Hepatocyte (in vitro differentiated cells): ENCODE data around the gene CXCR3. TPM values are rescaled to one million over a fixed set of nuclear protein-coding genes. Genes with fewer than 3 reads are reported as not detected.

Experiments
- DNase-seq: peaks from one replicate; pipeline ENCODE4 v3.0.0-alpha.2; 2016; ENCODE audit warnings: low spot score
- H2AFZ ChIP-seq: fragments of 200-600 bp; sonication (generic); 2 replicates; pipeline ENCODE4 v1.6.0; 2016; ENCODE audit warnings: antibody characterized with exemption, mild to moderate bottlenecking
- H3K27ac ChIP-seq: fragments of 200-600 bp; sonication (generic); 2 replicates; pipeline ENCODE4 v1.5.1; 2016; ENCODE audit warnings: mild to moderate bottlenecking
- H3K27me3 ChIP-seq: fragments of 200-600 bp; sonication (generic); 2 replicates; pipeline ENCODE4 v1.6.1; 2016
- H3K36me3 ChIP-seq: fragments of 200-600 bp; sonication (generic); replicated peaks from 2 replicates; pipeline ENCODE4 v1.5.1; 2016; ENCODE audit warnings: low read depth; ENCODE audit not compliant: insufficient read depth
- H3K4me1 ChIP-seq: fragments of 200-600 bp; sonication (generic); 2 replicates; pipeline ENCODE4 v1.5.1; 2016; ENCODE audit warnings: mild to moderate bottlenecking, moderate library complexity; ENCODE audit not compliant: insufficient read depth
- H3K4me2 ChIP-seq: fragments of 200-600 bp; sonication (generic); 2 replicates; pipeline ENCODE4 v1.6.0; 2016
- H3K4me3 ChIP-seq: fragments of 200-600 bp; sonication (generic); 2 replicates; pipeline ENCODE4 v1.5.1; 2016; ENCODE audit warnings: mild to moderate bottlenecking
- H3K79me2 ChIP-seq: fragments of 200-600 bp; sonication (generic); 2 replicates; pipeline ENCODE4 v1.6.0; 2017; ENCODE audit warnings: mild to moderate bottlenecking
- H3K9me2 ChIP-seq: fragments of 200-600 bp; sonication (generic); replicated peaks from 2 replicates; pipeline ENCODE4 v1.6.0; 2017; ENCODE audit warnings: mild to moderate bottlenecking; ENCODE audit not compliant: insufficient read depth
- H3K9me3 ChIP-seq: fragments of 200-600 bp; sonication (generic); 2 replicates; pipeline ENCODE4 v1.5.1; 2016; ENCODE audit warnings: low read depth, mild to moderate bottlenecking
- H4K20me1 ChIP-seq: fragments of 200-600 bp; sonication (generic); 2 replicates; pipeline ENCODE4 v1.6.0; 2016; ENCODE audit warnings: mild to moderate bottlenecking; ENCODE audit not compliant: insufficient read depth, poor library complexity, severe bottlenecking
- EZH2 ChIP-seq: fragments of 200-600 bp; sonication (generic); IDR thresholded peaks from 2 replicates; pipeline ENCODE4 v1.6.1; 2016; ENCODE audit warnings: antibody characterized with exemption, mild to moderate bottlenecking, borderline replicate concordance
- EZH2phosphoT487 ChIP-seq: fragments of 200-600 bp; sonication (generic); IDR thresholded peaks from one replicate; pipeline ENCODE4 v1.6.1; 2018; ENCODE audit warnings: antibody characterized with exemption, mild to moderate bottlenecking, low read depth, moderate library complexity; ENCODE audit not compliant: unreplicated experiment, severe bottlenecking
- WGBS: methylation state at CpG from one replicate; pipeline ENCODE4 v1.1.6; 2016; ENCODE audit warnings: low lambda C conversion rate; ENCODE audit errors: missing lambda C conversion rate; 5-methylcytosine and 5-hydroxymethylcytosine counted together
- polyA plus RNA-seq: library from polyadenylated mRNA; unstranded; fragments of >200 nt; fragmentation: Nextera tagmentation; extraction: Ambion mirVana; gene quantifications from 2 replicates; pipeline ENCODE4 v1.2.1, GENCODE V29; 2016
- total RNA-seq: library from RNA; depleted of rRNA; stranded (reverse); fragments of >200 nt; gene quantifications from 2 replicates; pipeline ENCODE4 v1.2.3, GENCODE V29; 2014
- TF ChIP-seq, protein P1 (sequence below): fragments of 200-600 bp; sonication (generic); IDR thresholded peaks from 2 replicates; pipeline ENCODE4 v1.5.1; 2016; ENCODE audit warnings: antibody characterized with exemption, mild to moderate bottlenecking; ENCODE audit not compliant: poor library complexity

Gene CXCR3
- total and polyA plus RNA-seq, 2 experiments from 2014 or later, result not detected

GRCh38 chrX:71623714-71624113, 5.4 kb upstream of the CXCR3 start:
- Histone ChIP-seq H4K20me1 (no peaks in the 10 kb centered on the region), H3K4me1 (peaks cover 5% of the 10 kb centered on the region), H3K36me3 (no peaks in the 10 kb centered on the region), H2AFZ (no peak overlapping the region), H3K27me3 (no peaks in the 10 kb centered on the region), H3K27ac (peak overlapping the region; percentile 81), H3K9me3 (no peaks in the 10 kb centered on the region), H3K79me2 (no peaks in the 10 kb centered on the region), H3K4me3 (no peak overlapping the region), H3K4me2 (no peak overlapping the region), H3K9me2 (no peaks in the 10 kb centered on the region)
- no peak for DNase-seq
- TF ChIP-seq, protein P1, sequence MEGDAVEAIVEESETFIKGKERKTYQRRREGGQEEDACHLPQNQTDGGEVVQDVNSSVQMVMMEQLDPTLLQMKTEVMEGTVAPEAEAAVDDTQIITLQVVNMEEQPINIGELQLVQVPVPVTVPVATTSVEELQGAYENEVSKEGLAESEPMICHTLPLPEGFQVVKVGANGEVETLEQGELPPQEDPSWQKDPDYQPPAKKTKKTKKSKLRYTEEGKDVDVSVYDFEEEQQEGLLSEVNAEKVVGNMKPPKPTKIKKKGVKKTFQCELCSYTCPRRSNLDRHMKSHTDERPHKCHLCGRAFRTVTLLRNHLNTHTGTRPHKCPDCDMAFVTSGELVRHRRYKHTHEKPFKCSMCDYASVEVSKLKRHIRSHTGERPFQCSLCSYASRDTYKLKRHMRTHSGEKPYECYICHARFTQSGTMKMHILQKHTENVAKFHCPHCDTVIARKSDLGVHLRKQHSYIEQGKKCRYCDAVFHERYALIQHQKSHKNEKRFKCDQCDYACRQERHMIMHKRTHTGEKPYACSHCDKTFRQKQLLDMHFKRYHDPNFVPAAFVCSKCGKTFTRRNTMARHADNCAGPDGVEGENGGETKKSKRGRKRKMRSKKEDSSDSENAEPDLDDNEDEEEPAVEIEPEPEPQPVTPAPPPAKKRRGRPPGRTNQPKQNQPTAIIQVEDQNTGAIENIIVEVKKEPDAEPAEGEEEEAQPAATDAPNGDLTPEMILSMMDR, result no peak
- TF ChIP-seq EZH2 (no peak), EZH2phosphoT487 (no peak)
- 83% methylated on average over 3 of the region's 3 CpGs for WGBS

DNA sequence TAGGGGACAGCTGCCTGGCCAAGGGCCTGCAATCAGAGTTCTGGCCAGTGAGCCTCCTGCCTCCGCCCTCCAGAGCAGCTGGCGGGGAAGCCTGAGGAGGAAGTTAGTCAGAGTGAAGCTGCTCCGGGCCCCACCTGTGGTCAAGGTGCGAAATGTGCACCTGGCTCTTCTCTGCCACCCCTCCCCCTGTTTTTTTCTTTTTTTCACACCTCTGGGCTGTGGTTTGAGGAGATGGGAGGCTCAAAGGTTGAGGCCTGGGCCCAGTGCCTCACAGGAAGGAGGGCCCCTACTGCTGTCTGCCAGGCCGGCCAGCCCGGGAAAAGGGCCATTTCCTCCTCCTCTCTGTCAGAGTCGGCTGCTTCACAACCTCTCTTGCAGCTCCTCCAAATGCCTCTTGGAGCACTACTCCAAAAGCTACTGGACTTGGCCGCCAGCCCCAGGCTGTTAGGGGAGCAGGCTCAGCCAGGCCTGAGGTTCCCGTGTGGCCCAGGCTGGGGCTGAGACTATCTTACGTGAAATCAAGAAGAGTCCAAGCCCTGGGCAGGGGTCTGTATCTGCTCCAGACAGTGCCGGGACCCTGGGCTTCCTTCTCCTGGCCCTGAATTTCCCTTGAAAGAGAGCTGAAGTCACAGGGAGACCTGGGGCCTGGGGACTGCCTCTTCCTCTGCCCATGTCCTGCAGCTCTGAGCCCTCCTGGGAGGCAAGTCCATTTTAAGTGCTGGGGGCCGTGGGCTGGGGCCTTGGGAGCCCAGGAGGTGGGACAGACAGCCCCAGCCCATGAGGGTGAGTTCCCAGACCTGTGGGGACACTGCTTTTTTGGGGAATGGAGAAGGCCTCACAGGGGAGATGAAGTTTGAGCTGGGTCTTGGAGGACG, 4.5 kb upstream of the CXCR3 start:
- Histone ChIP-seq H3K9me2 (no peaks in the 10 kb centered on the region), H3K36me3 (no peaks in the 10 kb centered on the region), H3K4me2 (no peak overlapping the region), H3K4me3 (no peak overlapping the region), H3K27me3 (no peaks in the 10 kb centered on the region), H3K4me1 (peaks cover 5% of the 10 kb centered on the region), H4K20me1 (no peaks in the 10 kb centered on the region), H2AFZ (no peak overlapping the region), H3K79me2 (no peaks in the 10 kb centered on the region), H3K9me3 (no peaks in the 10 kb centered on the region), H3K27ac (peak overlapping the region; percentile 81)
- DNase-seq, result peak; percentile 77
- WGBS, result 56% methylated on average over 13 of the region's 13 CpGs
- TF ChIP-seq, protein P1, result no peak
- TF ChIP-seq EZH2, result no peak
- TF ChIP-seq EZH2phosphoT487, result no peak

DNA sequence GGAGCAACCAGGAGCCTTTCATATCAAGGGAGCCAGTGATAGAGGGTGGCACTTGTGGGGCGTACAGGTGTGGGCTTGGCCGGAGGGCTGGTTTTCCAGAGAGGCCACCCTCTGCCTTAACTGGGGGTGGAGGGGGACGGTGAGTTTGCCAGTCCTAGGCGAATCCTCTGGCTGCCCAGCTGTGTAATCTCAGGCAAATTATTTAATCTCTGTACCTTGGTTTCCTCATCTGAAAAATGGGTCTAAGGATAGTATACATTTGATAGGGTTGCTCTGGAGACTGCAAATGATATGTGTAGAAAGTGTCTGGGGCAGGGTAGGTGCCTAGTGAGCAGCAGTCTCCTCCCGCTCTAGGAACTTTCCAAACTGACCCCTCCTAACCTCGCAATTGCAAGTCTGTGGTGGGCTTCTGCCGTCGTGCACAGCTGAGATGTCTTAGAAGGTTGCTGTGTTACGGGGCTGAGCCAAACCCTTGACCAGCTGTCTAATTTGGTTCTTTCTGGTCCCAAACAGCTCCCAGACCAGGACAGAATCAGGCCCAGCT, 3.8 kb upstream of the CXCR3 start:
- no peak overlapping the region for H3K4me3 ChIP-seq
- H3K9me3 ChIP-seq, result no peaks in the 10 kb centered on the region
- WGBS, result 88% methylated on average over 9 of the region's 9 CpGs
- no peak for TF ChIP-seq EZH2
- TF ChIP-seq, protein P1, result no peak
- TF ChIP-seq EZH2phosphoT487, result no peak
- no peaks in the 10 kb centered on the region for H3K9me2 ChIP-seq
- H3K4me2 ChIP-seq, result no peak overlapping the region
- no peaks in the 10 kb centered on the region for H4K20me1 ChIP-seq
- H3K27ac ChIP-seq, result peak overlapping the region; percentile 81
- H2AFZ ChIP-seq, result no peak overlapping the region
- DNase-seq, result no peak
- no peaks in the 10 kb centered on the region for H3K27me3 ChIP-seq
- H3K79me2 ChIP-seq, result no peaks in the 10 kb centered on the region
- H3K4me1 ChIP-seq, result peaks cover 5% of the 10 kb centered on the region
- no peaks in the 10 kb centered on the region for H3K36me3 ChIP-seq
